HL-60 (cell line): ENCODE measurements around the gene SKP1.

Experiments
- GABPA ChIP-seq: IDR thresholded peaks from 2 replicates; pipeline ENCODE4 v1.6.1; 2012; ENCODE audit warnings: low read depth
- POLR2AphosphoS5 ChIP-seq: IDR thresholded peaks from 2 replicates; pipeline ENCODE4 v1.6.1; 2012; ENCODE audit warnings: low read depth
- TF ChIP-seq, protein P1 (sequence below): IDR thresholded peaks from 2 replicates; pipeline ENCODE4 v1.6.1; 2012; ENCODE audit warnings: low read depth; ENCODE audit not compliant: insufficient replicate concordance
- TF ChIP-seq, protein P2 (sequence below): IDR thresholded peaks from one replicate; pipeline ENCODE4 v1.5.1; 2011; ENCODE audit warnings: low read length, control low read depth, inconsistent platforms; ENCODE audit not compliant: insufficient read depth

DNA sequence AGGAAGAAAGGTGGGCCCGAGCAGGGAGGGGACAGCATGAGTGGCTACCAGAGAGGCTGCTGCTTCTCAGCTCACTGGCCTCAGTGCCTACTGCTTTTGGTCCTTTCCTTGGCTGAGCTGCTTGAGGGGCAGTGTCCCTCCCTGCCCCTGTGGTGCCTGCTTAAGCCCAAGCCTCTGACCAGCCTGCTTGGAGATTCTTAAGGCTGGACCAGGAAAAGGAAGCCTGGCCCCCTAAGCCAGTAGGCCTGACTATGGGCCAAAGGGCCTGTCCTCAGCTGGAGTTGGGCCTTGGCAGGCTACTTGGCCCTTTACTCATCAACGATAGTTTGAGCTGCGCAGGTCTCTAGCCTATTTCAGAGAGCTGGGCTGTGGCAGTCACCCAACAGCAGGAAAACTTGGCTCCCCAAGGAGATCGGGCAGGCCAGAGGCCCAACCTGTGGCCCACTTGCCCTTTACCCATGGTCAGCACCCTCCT is 37.3 kb downstream of the SKP1 start:
- TF ChIP-seq, protein P1, sequence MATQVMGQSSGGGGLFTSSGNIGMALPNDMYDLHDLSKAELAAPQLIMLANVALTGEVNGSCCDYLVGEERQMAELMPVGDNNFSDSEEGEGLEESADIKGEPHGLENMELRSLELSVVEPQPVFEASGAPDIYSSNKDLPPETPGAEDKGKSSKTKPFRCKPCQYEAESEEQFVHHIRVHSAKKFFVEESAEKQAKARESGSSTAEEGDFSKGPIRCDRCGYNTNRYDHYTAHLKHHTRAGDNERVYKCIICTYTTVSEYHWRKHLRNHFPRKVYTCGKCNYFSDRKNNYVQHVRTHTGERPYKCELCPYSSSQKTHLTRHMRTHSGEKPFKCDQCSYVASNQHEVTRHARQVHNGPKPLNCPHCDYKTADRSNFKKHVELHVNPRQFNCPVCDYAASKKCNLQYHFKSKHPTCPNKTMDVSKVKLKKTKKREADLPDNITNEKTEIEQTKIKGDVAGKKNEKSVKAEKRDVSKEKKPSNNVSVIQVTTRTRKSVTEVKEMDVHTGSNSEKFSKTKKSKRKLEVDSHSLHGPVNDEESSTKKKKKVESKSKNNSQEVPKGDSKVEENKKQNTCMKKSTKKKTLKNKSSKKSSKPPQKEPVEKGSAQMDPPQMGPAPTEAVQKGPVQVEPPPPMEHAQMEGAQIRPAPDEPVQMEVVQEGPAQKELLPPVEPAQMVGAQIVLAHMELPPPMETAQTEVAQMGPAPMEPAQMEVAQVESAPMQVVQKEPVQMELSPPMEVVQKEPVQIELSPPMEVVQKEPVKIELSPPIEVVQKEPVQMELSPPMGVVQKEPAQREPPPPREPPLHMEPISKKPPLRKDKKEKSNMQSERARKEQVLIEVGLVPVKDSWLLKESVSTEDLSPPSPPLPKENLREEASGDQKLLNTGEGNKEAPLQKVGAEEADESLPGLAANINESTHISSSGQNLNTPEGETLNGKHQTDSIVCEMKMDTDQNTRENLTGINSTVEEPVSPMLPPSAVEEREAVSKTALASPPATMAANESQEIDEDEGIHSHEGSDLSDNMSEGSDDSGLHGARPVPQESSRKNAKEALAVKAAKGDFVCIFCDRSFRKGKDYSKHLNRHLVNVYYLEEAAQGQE, result no peak
- TF ChIP-seq POLR2AphosphoS5 (no peak), GABPA (no peak)
- TF ChIP-seq, protein P2, sequence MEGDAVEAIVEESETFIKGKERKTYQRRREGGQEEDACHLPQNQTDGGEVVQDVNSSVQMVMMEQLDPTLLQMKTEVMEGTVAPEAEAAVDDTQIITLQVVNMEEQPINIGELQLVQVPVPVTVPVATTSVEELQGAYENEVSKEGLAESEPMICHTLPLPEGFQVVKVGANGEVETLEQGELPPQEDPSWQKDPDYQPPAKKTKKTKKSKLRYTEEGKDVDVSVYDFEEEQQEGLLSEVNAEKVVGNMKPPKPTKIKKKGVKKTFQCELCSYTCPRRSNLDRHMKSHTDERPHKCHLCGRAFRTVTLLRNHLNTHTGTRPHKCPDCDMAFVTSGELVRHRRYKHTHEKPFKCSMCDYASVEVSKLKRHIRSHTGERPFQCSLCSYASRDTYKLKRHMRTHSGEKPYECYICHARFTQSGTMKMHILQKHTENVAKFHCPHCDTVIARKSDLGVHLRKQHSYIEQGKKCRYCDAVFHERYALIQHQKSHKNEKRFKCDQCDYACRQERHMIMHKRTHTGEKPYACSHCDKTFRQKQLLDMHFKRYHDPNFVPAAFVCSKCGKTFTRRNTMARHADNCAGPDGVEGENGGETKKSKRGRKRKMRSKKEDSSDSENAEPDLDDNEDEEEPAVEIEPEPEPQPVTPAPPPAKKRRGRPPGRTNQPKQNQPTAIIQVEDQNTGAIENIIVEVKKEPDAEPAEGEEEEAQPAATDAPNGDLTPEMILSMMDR, result no peak
